Non-pigmented ciliary epithelial cell (primary cell): Measurements from ENCODE around the gene KDELR3.

ENCODE experiments used
- DNase-seq: peaks from one replicate; pipeline ENCODE4 v3.0.0-alpha.2; 2010; ENCODE audit warnings: low read depth

KDELR3 gene

GRCh38 chr22:38440747-38441350, 27.0 kb upstream of the KDELR3 start:
- DNase-seq = no peak

- no peak for DNase-seq
Measured at GRCh38 chr22:38441620-38442287, 26.1 kb upstream of the KDELR3 start.

GRCh38 chr22:38442967-38443627, 24.8 kb upstream of the KDELR3 start:
- no peak for DNase-seq

GRCh38 chr22:38443628-38444521, 24.0 kb upstream of the KDELR3 start:
- no peak for DNase-seq

GRCh38 chr22:38444783-38445182, 23.1 kb upstream of the KDELR3 start:
- no peak for DNase-seq

GRCh38 chr22:38446018-38446601, 21.8 kb upstream of the KDELR3 start:
- DNase-seq = no peak

- no peak for DNase-seq
Measured at GRCh38 chr22:38448945-38449745, 18.8 kb upstream of the KDELR3 start.

- no peak for DNase-seq
Measured at GRCh38 chr22:38449776-38450175, 18.1 kb upstream of the KDELR3 start.

GRCh38 chr22:38450234-38450797, 17.6 kb upstream of the KDELR3 start:
- no peak for DNase-seq

GRCh38 chr22:38451404-38451803, 16.5 kb upstream of the KDELR3 start:
- no peak for DNase-seq

- DNase-seq = no peak
Measured at GRCh38 chr22:38451864-38452263, 16.0 kb upstream of the KDELR3 start.

- DNase-seq = no peak
Measured at GRCh38 chr22:38452373-38453065, 15.4 kb upstream of the KDELR3 start.

GRCh38 chr22:38453066-38453672, 14.7 kb upstream of the KDELR3 start:
- DNase-seq = no peak

- no peak for DNase-seq
Measured at GRCh38 chr22:38453996-38454352, 13.9 kb upstream of the KDELR3 start.

- DNase-seq = no peak
Measured at GRCh38 chr22:38454353-38455075, 13.4 kb upstream of the KDELR3 start.

GRCh38 chr22:38455076-38455529, 12.8 kb upstream of the KDELR3 start, which contains the start of gene KCNJ4:
Gene KCNJ4, minus strand, starts transcription at chr22:38455199. Its CDS starts 27,067 bp downstream, at chr22:38428132.
- no peak for DNase-seq

- no peak for DNase-seq
Measured at GRCh38 chr22:38455530-38456271, 12.2 kb upstream of the KDELR3 start.

- DNase-seq = no peak
Measured at GRCh38 chr22:38456272-38456835, 11.5 kb upstream of the KDELR3 start.
